GM23338 (cell line): ENCODE data around the gene FOXE3. TPM values are rescaled to one million over a fixed set of nuclear protein-coding genes. Genes with fewer than 3 reads are reported as not detected.

ENCODE experiments used
- ATAC-seq: fragments of 200-7000 bp; cut with Tn5 transposase; 3 replicates; pipeline ENCODE4 v1.9.1; 2020
- DNase-seq: peaks from one replicate; pipeline ENCODE4 v3.0.0-alpha.2; 2015; ENCODE audit warnings: low spot score
- H2AFZ ChIP-seq: fragments of 200-600 bp; sonication (generic); 2 replicates; pipeline ENCODE4 v1.8.0; 2016; ENCODE audit warnings: antibody characterized with exemption, mild to moderate bottlenecking, moderate library complexity
- H3F3A ChIP-seq: fragments of 200-600 bp; sonication (generic); replicated peaks from 2 replicates; pipeline ENCODE4 v1.8.0; 2017; ENCODE audit warnings: antibody characterized with exemption, mixed run types, low read depth
- H3K27ac ChIP-seq: fragments of 200-600 bp; sonication (generic); 2 replicates; pipeline ENCODE4 v1.6.1; 2016; ENCODE audit warnings: low read depth
- H3K27me3 ChIP-seq: fragments of 200-600 bp; sonication (generic); 2 replicates; pipeline ENCODE4 v1.8.0; 2016; ENCODE audit warnings: mild to moderate bottlenecking, mixed run types, moderate library complexity; ENCODE audit not compliant: insufficient read depth
- H3K36me3 ChIP-seq: fragments of 200-600 bp; sonication (generic); 2 replicates; pipeline ENCODE4 v1.8.0; 2016; ENCODE audit warnings: mild to moderate bottlenecking; ENCODE audit not compliant: insufficient read depth
- H3K4me1 ChIP-seq: fragments of 200-600 bp; sonication (generic); 2 replicates; pipeline ENCODE4 v1.8.0; 2016; ENCODE audit warnings: mild to moderate bottlenecking, moderate library complexity; ENCODE audit not compliant: insufficient read depth
- H3K4me2 ChIP-seq: fragments of 200-600 bp; sonication (generic); 2 replicates; pipeline ENCODE4 v1.7.1; 2017; ENCODE audit warnings: mixed run types
- H3K4me3 ChIP-seq: fragments of 200-600 bp; sonication (generic); 2 replicates; pipeline ENCODE4 v1.6.1; 2016; ENCODE audit warnings: mixed run types
- H3K79me2 ChIP-seq: fragments of 200-600 bp; sonication (generic); replicated peaks from 2 replicates; pipeline ENCODE4 v1.8.0; 2017; ENCODE audit warnings: mild to moderate bottlenecking; ENCODE audit not compliant: insufficient read depth
- H3K9me2 ChIP-seq: fragments of 200-600 bp; sonication (generic); 2 replicates; pipeline ENCODE4 v1.8.0; 2017; ENCODE audit not compliant: insufficient read depth
- H4K20me1 ChIP-seq: fragments of 200-600 bp; sonication (generic); replicated peaks from 2 replicates; pipeline ENCODE4 v1.8.0; 2017; ENCODE audit warnings: mild to moderate bottlenecking; ENCODE audit not compliant: insufficient read depth
- H3K27ac Mint-ChIP-seq: 2 replicates; pipeline ENCODE4 v1.8.0; 2020; ENCODE audit warnings: inconsistent platforms, mild to moderate bottlenecking, moderate library complexity, mixed read lengths
- H3K27me3 Mint-ChIP-seq: 3 replicates; pipeline ENCODE4 v1.8.0; 2022; ENCODE audit warnings: low read depth, mild to moderate bottlenecking, moderate library complexity, mixed read lengths, inconsistent platforms; ENCODE audit not compliant: insufficient read depth, poor library complexity
- H3K36me3 Mint-ChIP-seq: 3 replicates; pipeline ENCODE4 v1.8.0; 2021; ENCODE audit warnings: low read depth, mild to moderate bottlenecking, inconsistent platforms, moderate library complexity, mixed read lengths
- H3K4me1 Mint-ChIP-seq: 3 replicates; pipeline ENCODE4 v1.8.0; 2020; ENCODE audit warnings: mild to moderate bottlenecking, inconsistent platforms, mixed read lengths
- H3K4me3 Mint-ChIP-seq: 3 replicates; pipeline ENCODE4 v1.8.0; 2021; ENCODE audit warnings: moderate library complexity, mild to moderate bottlenecking, inconsistent platforms, mixed read lengths
- H3K9me3 Mint-ChIP-seq: 3 replicates; pipeline ENCODE4 v1.8.0; 2020; ENCODE audit warnings: moderate library complexity, mild to moderate bottlenecking, inconsistent platforms, mixed read lengths
- EZH2 ChIP-seq: fragments of 200-600 bp; sonication (generic); IDR thresholded peaks from one replicate; pipeline ENCODE4 v1.8.0; 2017; ENCODE audit warnings: antibody characterized with exemption, mild to moderate bottlenecking, low read depth; ENCODE audit not compliant: unreplicated experiment
- NANOG ChIP-seq: IDR thresholded peaks from 2 replicates; pipeline ENCODE4 v1.6.1; 2016; ENCODE audit warnings: antibody characterized with exemption, borderline replicate concordance
- POLR2AphosphoS5 ChIP-seq: IDR thresholded peaks from 2 replicates; pipeline ENCODE4 v1.6.1; 2016; ENCODE audit warnings: antibody characterized with exemption, low read depth
- ZNF114 ChIP-seq: fragments of 250-450 bp; sonication (Bioruptor Pico); IDR thresholded peaks from 2 replicates; pipeline ENCODE4 v1.5.0; 2020; ENCODE audit warnings: mild to moderate bottlenecking, moderate library complexity
- ZNF331 ChIP-seq: fragments of 250-450 bp; sonication (Bioruptor Pico); IDR thresholded peaks from 2 replicates; pipeline ENCODE4 v1.5.0; 2020; ENCODE audit warnings: low read depth, mild to moderate bottlenecking, moderate library complexity
- polyA plus RNA-seq: library from polyadenylated mRNA; unstranded; fragments of >200 nt; fragmentation: Nextera tagmentation; extraction: Ambion mirVana; gene quantifications from 2 replicates; pipeline ENCODE4 v1.2.1, GENCODE V29; 2016
- total RNA-seq: library from RNA; depleted of rRNA; stranded (reverse); fragments of >200 nt; shearing (Covaris generic); gene quantifications from 2 replicates; pipeline ENCODE4 v1.2.3, GENCODE V29; 2014
- TF ChIP-seq, protein P1 (sequence below): fragments of 250-450 bp; sonication (Bioruptor Pico); IDR thresholded peaks from 2 replicates; pipeline ENCODE4 v1.5.0; 2020; ENCODE audit warnings: mild to moderate bottlenecking, moderate library complexity
- TF ChIP-seq, protein P2 (sequence below): IDR thresholded peaks from one replicate; pipeline ENCODE4 v1.6.1; 2018; ENCODE audit warnings: antibody characterized with exemption; ENCODE audit not compliant: unreplicated experiment

Gene FOXE3
- total and polyA plus RNA-seq, 2 experiments from 2014 or later = not detected

DNA sequence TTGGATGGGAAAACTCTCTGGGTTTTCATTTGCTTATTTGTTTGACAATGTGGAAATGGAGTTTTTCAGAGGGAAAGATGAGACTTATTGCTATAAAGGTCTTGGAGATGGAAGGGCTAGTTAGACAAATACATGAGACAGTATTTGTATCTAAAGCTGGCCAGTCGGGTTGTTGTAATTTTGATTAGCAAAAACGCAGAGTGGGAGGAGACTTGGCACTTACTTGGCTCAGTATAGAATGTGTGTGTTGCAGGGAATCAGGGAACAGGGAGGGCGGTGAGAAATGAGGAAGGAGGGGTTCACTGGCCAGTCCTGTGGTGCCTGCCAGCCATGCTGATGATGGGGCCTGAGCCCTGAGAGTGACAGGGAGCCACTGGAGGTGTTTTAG is 6.0 kb upstream of the FOXE3 start (continued):
- TF ChIP-seq, protein P1, sequence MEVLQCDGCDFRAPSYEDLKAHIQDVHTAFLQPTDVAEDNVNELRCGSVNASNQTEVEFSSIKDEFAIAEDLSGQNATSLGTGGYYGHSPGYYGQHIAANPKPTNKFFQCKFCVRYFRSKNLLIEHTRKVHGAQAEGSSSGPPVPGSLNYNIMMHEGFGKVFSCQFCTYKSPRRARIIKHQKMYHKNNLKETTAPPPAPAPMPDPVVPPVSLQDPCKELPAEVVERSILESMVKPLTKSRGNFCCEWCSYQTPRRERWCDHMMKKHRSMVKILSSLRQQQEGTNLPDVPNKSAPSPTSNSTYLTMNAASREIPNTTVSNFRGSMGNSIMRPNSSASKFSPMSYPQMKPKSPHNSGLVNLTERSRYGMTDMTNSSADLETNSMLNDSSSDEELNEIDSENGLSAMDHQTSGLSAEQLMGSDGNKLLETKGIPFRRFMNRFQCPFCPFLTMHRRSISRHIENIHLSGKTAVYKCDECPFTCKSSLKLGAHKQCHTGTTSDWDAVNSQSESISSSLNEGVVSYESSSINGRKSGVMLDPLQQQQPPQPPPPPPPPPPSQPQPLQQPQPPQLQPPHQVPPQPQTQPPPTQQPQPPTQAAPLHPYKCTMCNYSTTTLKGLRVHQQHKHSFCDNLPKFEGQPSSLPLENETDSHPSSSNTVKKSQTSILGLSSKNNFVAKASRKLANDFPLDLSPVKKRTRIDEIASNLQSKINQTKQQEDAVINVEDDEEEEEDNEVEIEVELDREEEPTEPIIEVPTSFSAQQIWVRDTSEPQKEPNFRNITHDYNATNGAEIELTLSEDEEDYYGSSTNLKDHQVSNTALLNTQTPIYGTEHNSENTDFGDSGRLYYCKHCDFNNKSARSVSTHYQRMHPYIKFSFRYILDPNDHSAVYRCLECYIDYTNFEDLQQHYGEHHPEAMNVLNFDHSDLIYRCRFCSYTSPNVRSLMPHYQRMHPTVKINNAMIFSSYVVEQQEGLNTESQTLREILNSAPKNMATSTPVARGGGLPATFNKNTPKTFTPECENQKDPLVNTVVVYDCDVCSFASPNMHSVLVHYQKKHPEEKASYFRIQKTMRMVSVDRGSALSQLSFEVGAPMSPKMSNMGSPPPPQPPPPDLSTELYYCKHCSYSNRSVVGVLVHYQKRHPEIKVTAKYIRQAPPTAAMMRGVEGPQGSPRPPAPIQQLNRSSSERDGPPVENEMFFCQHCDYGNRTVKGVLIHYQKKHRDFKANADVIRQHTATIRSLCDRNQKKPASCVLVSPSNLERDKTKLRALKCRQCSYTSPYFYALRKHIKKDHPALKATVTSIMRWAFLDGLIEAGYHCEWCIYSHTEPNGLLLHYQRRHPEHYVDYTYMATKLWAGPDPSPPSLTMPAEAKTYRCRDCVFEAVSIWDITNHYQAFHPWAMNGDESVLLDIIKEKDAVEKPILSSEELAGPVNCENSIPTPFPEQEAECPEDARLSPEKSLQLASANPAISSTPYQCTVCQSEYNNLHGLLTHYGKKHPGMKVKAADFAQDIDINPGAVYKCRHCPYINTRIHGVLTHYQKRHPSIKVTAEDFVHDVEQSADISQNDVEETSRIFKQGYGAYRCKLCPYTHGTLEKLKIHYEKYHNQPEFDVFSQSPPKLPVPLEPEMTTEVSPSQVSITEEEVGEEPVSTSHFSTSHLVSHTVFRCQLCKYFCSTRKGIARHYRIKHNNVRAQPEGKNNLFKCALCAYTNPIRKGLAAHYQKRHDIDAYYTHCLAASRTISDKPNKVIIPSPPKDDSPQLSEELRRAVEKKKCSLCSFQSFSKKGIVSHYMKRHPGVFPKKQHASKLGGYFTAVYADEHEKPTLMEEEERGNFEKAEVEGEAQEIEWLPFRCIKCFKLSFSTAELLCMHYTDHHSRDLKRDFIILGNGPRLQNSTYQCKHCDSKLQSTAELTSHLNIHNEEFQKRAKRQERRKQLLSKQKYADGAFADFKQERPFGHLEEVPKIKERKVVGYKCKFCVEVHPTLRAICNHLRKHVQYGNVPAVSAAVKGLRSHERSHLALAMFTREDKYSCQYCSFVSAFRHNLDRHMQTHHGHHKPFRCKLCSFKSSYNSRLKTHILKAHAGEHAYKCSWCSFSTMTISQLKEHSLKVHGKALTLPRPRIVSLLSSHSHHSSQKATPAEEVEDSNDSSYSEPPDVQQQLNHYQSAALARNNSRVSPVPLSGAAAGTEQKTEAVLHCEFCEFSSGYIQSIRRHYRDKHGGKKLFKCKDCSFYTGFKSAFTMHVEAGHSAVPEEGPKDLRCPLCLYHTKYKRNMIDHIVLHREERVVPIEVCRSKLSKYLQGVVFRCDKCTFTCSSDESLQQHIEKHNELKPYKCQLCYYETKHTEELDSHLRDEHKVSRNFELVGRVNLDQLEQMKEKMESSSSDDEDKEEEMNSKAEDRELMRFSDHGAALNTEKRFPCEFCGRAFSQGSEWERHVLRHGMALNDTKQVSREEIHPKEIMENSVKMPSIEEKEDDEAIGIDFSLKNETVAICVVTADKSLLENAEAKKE (CRISPR knock-in tag) = no peak
- TF ChIP-seq ZNF114 (CRISPR knock-in tag) = no peak

DNA sequence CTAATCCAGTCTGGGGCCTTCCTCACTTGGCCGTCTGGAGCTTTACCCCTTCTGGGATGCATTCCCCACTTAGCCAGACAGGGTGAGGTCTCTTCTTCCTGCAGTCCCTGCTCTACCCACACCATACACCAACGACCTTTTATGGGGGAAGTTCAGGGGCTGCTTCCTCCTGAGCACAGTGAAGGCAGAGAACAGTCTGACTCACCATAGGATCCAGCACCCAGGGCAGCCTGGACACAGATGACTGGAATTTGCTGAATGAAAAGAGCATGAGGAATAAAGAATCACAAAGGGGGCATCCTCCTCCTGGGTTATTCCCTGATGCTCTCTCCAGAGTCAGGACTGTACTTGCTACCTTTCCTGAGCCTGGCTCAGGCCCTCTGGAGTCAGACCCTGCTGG is 4.6 kb upstream of the FOXE3 start:
- ATAC-seq (no peak), DNase-seq (no peak)
- no peak overlapping the region for H3K27ac Mint-ChIP-seq
- H3K79me2 ChIP-seq = no peaks in the 10 kb centered on the region
- H3K9me2 ChIP-seq = no peaks in the 10 kb centered on the region
- H3K27ac ChIP-seq = no peak overlapping the region
- H3K9me3 Mint-ChIP-seq = no peaks in the 10 kb centered on the region; the same call in 2 of the 3 replicates
- no peak overlapping the region for H3K4me3 ChIP-seq
- H3K4me1 ChIP-seq = no peaks in the 10 kb centered on the region
- H3K4me2 ChIP-seq = no peak overlapping the region
- no peak for TF ChIP-seq NANOG
- TF ChIP-seq, protein P2, sequence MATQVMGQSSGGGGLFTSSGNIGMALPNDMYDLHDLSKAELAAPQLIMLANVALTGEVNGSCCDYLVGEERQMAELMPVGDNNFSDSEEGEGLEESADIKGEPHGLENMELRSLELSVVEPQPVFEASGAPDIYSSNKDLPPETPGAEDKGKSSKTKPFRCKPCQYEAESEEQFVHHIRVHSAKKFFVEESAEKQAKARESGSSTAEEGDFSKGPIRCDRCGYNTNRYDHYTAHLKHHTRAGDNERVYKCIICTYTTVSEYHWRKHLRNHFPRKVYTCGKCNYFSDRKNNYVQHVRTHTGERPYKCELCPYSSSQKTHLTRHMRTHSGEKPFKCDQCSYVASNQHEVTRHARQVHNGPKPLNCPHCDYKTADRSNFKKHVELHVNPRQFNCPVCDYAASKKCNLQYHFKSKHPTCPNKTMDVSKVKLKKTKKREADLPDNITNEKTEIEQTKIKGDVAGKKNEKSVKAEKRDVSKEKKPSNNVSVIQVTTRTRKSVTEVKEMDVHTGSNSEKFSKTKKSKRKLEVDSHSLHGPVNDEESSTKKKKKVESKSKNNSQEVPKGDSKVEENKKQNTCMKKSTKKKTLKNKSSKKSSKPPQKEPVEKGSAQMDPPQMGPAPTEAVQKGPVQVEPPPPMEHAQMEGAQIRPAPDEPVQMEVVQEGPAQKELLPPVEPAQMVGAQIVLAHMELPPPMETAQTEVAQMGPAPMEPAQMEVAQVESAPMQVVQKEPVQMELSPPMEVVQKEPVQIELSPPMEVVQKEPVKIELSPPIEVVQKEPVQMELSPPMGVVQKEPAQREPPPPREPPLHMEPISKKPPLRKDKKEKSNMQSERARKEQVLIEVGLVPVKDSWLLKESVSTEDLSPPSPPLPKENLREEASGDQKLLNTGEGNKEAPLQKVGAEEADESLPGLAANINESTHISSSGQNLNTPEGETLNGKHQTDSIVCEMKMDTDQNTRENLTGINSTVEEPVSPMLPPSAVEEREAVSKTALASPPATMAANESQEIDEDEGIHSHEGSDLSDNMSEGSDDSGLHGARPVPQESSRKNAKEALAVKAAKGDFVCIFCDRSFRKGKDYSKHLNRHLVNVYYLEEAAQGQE = no peak
- no peak for TF ChIP-seq ZNF331 (CRISPR knock-in tag)
- no peak for TF ChIP-seq POLR2AphosphoS5
- no peak for TF ChIP-seq ZNF114 (CRISPR knock-in tag)
- no peak for TF ChIP-seq EZH2
- no peaks in the 10 kb centered on the region for H3K36me3 ChIP-seq
- H3K4me3 Mint-ChIP-seq = no peak overlapping the region
- H4K20me1 ChIP-seq = no peaks in the 10 kb centered on the region
- H2AFZ ChIP-seq = no peak overlapping the region
- H3F3A ChIP-seq = no peaks in the 10 kb centered on the region
- peaks cover 27% of the 10 kb centered on the region for H3K27me3 Mint-ChIP-seq
- H3K36me3 Mint-ChIP-seq = no peaks in the 10 kb centered on the region
- peaks cover 38% of the 10 kb centered on the region for H3K27me3 ChIP-seq
- peaks cover 7% of the 10 kb centered on the region; the same call in 2 of the 3 replicates for H3K4me1 Mint-ChIP-seq
